HCT116 (cell line): ENCODE data around the gene TCEA3.

Source experiments
- EZH2 ChIP-seq: fragments of 200-600 bp; sonication (generic); IDR thresholded peaks from 2 replicates; pipeline ENCODE4 v1.6.1; 2017; ENCODE audit warnings: antibody characterized with exemption, mixed run types
- EZH2phosphoT487 ChIP-seq: fragments of 200-600 bp; IDR thresholded peaks from 2 replicates; pipeline ENCODE4 v1.6.1; 2018; ENCODE audit warnings: antibody characterized with exemption, borderline replicate concordance
- FOSL1 ChIP-seq: IDR thresholded peaks from 2 replicates; pipeline ENCODE4 v1.6.1; 2012; ENCODE audit warnings: low read depth
- POLR2A ChIP-seq: IDR thresholded peaks from 2 replicates; pipeline ENCODE4 v1.7.0; 2011; ENCODE audit warnings: borderline replicate concordance; ENCODE audit not compliant: insufficient read depth, insufficient read length; ENCODE audit errors: extremely low read depth
- POLR2AphosphoS5 ChIP-seq: IDR thresholded peaks from 2 replicates; pipeline ENCODE4 v1.6.1; 2011; ENCODE audit warnings: mild to moderate bottlenecking, low read depth, low read length, moderate library complexity
- RAD21 ChIP-seq: IDR thresholded peaks from 2 replicates; pipeline ENCODE4 v1.6.1; 2012; ENCODE audit warnings: low read depth, mild to moderate bottlenecking
- SP1 ChIP-seq: IDR thresholded peaks from 2 replicates; pipeline ENCODE4 v1.6.1; 2012; ENCODE audit warnings: low read depth
- SRF ChIP-seq: IDR thresholded peaks from 2 replicates; pipeline ENCODE4 v1.6.1; 2012; ENCODE audit warnings: low read depth
- TCF7L2 ChIP-seq: IDR thresholded peaks from 2 replicates; pipeline ENCODE4 v1.7.0; 2011; ENCODE audit warnings: borderline replicate concordance, inconsistent platforms; ENCODE audit not compliant: insufficient read depth, insufficient read length; ENCODE audit errors: extremely low read depth
- YY1 ChIP-seq: IDR thresholded peaks from 2 replicates; pipeline ENCODE4 v1.6.1; 2011; ENCODE audit warnings: low read length, low read depth, moderate library complexity, mild to moderate bottlenecking; ENCODE audit not compliant: insufficient replicate concordance; ENCODE audit errors: extremely low read depth
- ZFX ChIP-seq: fragments of 450-650 bp; IDR thresholded peaks from 2 replicates; pipeline ENCODE4 v1.6.1; 2017
- TF ChIP-seq, protein P1 (sequence below), 3 experiments: fragments of 200-600 bp in 1 of 3; sonication (generic) in 1 of 3; IDR thresholded peaks in 2 of 3; conservative IDR thresholded peaks in 1 of 3; 2 replicates each; pipeline ENCODE4 v1.5.1; 2012 to 2017; ENCODE audit warnings: low read depth in 2 of 3, low read length in 2 of 3, antibody characterized with exemption in 1 of 3, borderline replicate concordance in 1 of 3, control low read depth in 1 of 3, mild to moderate bottlenecking in 1 of 3, mixed read lengths in 1 of 3, mixed run types in 1 of 3, moderate library complexity in 1 of 3; ENCODE audit not compliant: insufficient read depth in 1 of 3
- TF ChIP-seq, protein P2 (sequence below): IDR thresholded peaks from 2 replicates; pipeline ENCODE4 v1.6.1; 2012
- TF ChIP-seq, protein P3 (sequence below): IDR thresholded peaks from 2 replicates; pipeline ENCODE4 v1.6.1; 2012; ENCODE audit warnings: low read depth

DNA sequence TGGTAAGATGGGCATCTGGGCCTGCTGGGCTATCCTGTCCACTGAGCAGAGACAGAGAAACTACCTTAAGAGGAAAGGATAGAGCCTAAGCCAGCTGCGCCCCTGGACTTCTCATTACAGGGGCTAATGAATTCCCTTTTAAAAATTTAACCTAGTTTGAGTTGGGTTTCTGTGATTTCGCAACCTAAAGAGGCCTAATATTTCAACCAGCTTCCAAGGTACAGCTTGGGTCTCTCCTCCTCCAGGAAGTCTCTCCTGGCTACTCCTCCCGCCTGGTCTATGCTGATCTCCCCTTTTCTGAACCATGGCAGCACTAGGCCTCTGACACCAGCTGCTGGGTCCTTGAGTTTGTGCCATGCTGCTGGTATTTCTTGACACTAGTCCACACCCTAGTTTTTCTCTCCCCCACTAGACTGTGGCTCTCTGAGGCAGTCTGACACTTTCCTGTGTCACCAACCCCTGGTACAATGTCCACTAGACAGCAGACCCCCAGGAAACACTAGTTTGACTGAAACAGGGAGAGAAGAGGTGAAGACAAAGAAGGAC is 29.0 kb upstream of the TCEA3 start:
- TF ChIP-seq SRF (no peak), SP1 (no peak), EZH2 (no peak), POLR2AphosphoS5 (no peak), YY1 (no peak), TCF7L2 (no peak), EZH2phosphoT487 (no peak), POLR2A (no peak), FOSL1 (no peak), ZFX (no peak), RAD21 (no peak)
- TF ChIP-seq, protein P1, sequence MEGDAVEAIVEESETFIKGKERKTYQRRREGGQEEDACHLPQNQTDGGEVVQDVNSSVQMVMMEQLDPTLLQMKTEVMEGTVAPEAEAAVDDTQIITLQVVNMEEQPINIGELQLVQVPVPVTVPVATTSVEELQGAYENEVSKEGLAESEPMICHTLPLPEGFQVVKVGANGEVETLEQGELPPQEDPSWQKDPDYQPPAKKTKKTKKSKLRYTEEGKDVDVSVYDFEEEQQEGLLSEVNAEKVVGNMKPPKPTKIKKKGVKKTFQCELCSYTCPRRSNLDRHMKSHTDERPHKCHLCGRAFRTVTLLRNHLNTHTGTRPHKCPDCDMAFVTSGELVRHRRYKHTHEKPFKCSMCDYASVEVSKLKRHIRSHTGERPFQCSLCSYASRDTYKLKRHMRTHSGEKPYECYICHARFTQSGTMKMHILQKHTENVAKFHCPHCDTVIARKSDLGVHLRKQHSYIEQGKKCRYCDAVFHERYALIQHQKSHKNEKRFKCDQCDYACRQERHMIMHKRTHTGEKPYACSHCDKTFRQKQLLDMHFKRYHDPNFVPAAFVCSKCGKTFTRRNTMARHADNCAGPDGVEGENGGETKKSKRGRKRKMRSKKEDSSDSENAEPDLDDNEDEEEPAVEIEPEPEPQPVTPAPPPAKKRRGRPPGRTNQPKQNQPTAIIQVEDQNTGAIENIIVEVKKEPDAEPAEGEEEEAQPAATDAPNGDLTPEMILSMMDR (IDR thresholded peaks at IDR 0.05 in 2 of 3, conservative IDR thresholded peaks at IDR 0.05 in 1 of 3; ENCODE audit: borderline replicate concordance in 1 of 3, insufficient read depth in 1 of 3, low read depth in 2 of 3, low read length in 2 of 3): no peak
- TF ChIP-seq, protein P2, sequence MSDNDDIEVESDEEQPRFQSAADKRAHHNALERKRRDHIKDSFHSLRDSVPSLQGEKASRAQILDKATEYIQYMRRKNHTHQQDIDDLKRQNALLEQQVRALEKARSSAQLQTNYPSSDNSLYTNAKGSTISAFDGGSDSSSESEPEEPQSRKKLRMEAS: no peak
- TF ChIP-seq, protein P3, sequence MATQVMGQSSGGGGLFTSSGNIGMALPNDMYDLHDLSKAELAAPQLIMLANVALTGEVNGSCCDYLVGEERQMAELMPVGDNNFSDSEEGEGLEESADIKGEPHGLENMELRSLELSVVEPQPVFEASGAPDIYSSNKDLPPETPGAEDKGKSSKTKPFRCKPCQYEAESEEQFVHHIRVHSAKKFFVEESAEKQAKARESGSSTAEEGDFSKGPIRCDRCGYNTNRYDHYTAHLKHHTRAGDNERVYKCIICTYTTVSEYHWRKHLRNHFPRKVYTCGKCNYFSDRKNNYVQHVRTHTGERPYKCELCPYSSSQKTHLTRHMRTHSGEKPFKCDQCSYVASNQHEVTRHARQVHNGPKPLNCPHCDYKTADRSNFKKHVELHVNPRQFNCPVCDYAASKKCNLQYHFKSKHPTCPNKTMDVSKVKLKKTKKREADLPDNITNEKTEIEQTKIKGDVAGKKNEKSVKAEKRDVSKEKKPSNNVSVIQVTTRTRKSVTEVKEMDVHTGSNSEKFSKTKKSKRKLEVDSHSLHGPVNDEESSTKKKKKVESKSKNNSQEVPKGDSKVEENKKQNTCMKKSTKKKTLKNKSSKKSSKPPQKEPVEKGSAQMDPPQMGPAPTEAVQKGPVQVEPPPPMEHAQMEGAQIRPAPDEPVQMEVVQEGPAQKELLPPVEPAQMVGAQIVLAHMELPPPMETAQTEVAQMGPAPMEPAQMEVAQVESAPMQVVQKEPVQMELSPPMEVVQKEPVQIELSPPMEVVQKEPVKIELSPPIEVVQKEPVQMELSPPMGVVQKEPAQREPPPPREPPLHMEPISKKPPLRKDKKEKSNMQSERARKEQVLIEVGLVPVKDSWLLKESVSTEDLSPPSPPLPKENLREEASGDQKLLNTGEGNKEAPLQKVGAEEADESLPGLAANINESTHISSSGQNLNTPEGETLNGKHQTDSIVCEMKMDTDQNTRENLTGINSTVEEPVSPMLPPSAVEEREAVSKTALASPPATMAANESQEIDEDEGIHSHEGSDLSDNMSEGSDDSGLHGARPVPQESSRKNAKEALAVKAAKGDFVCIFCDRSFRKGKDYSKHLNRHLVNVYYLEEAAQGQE: no peak
